Stimulated activated CD4-positive, alpha-beta T cell treated with anti-CD3 and anti-CD28 coated beads, Interleukin-4, amount 100 ng/mL, for 24 hours (primary cell): ENCODE measurements around the gene VTI1A.
"Not testable (repeated sequence)": the region's sequence is repeated elsewhere in the genome, so short reads cannot be mapped to it uniquely, and the experiment has no call there.

Experiments
- DNase-seq: peaks from one replicate; pipeline ENCODE4 v3.0.0-alpha.2; 2020

VTI1A gene

GRCh38 chr10:112454910-112455779 lies 8.1 kb downstream of the VTI1A start:
- DNase-seq: no peak

DNA sequence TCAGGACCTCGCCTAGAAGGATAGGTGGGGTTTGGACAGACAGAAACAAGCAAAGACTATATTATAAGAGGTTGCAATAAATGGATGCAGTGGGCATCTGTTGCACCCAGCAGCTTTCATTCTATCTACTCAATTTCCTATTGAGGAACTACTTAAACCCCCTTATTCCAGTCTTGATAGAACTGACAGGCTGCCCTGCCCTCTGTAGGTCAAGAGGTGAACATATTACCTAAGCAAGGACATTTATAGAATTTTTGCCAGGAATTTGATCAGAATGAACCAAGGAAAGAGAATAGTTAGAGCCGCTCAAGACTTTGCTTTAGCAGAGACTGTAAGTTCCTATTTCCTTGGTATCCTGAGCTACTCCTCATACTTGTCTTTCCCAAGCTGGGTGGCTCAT lies 9.5 kb downstream of the VTI1A start:
- no peak for DNase-seq

GRCh38 chr10:112460366-112460765 lies 13.4 kb downstream of the VTI1A start:
- no peak for DNase-seq

- peak; percentile 50 for DNase-seq
Observed at GRCh38 chr10:112461029-112461887, 14.2 kb downstream of the VTI1A start.

GRCh38 chr10:112464074-112464473 lies 17.1 kb downstream of the VTI1A start:
- DNase-seq: not testable (repeated sequence)

DNA sequence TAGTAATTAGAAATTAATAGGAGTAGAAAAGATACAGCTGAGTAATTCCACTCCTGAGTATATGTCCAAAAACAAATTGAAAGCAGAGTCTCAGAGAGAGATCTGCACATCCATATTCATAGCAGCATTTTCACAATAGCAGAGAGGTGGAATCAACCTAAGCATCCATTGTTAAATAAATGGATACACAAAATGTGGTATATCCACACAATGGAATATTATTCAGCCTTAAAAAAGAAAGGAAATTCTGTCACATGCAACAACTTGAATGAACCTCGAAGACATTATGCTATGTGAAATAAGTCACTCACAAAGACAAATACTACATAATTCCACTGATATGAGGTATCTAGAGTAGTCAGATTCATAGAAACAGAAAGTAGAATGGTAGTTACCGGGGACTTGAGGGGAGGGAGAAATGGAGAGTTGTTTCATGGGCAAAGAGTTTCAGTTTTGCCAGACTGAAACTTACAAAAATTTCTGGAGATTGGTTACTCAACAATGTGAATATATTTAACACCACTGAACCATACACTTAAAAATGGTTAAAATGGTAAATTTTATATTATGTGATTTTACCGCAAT lies 18.4 kb downstream of the VTI1A start:
- DNase-seq: no peak

DNA sequence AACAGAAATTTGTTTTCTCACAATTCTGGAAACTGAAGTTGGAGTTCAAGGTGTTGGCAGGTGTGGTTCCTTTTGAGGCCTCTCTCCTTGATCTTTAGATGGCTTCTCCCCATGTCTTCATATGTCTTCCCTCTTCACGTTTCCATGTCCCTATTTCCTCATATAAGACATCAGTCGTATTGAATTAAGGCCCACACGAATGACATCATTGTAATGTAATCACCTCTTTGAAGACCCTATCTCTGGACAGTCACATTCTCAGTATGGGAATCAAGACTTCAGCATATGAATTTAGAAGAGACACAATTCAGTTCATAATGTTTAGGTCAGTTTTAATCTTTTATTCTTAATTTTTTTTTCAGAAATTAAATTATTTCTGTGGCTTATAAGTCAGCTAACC lies 19.8 kb downstream of the VTI1A start:
- no peak for DNase-seq

- no peak for DNase-seq
Observed at GRCh38 chr10:112467541-112468075, 20.6 kb downstream of the VTI1A start.

- no peak for DNase-seq
Observed at GRCh38 chr10:112471878-112472487, 25.0 kb downstream of the VTI1A start.

DNA sequence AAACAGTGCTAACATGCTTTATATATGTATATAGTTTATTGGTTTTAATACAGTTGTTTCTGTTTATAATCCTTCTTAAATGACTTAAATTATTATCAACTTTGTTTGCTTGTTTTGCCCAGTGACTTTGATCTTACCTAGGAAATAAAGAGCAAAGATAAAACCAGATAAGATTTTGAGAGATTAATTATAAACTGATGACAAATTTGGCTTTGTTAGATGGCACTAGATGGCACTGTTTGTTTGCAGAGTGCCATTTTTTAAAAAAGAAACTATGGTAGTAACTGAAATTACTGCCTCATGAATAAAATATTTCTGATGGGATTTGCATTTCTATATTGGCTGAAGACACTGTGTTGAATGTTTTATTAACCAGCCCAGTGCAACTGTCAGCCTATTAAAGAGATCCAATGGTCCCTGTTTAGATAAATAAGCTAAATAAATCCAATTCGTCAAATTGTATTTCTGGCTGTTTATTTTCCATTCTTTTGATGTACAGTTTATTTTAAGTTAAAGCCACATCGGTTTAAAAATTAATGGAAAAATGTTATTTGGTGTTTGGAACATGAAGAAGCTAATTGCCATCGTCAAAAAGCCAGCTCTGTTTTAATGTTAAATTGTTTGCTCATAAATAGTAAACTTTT lies 28.7 kb downstream of the VTI1A start:
- no peak for DNase-seq

DNA sequence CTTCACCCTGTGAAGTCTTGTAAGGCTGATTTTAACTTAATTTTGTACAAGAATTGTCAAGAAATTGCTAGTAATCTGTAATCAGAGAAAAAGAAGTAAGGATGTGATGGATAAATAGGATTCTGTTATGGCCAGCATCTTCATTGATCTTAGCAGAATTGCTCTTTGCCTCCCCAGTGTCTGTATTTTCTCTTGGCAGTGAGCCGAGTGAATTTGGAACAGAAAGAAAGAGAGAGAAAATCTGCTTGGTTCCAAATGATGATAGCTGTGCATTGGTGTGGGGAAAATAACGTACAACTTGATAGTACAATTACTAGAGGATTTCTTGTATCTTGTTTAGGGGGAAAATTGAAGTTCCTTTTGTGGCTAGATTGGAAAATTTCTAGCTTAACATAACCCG lies 34.6 kb downstream of the VTI1A start:
- no peak for DNase-seq

DNA sequence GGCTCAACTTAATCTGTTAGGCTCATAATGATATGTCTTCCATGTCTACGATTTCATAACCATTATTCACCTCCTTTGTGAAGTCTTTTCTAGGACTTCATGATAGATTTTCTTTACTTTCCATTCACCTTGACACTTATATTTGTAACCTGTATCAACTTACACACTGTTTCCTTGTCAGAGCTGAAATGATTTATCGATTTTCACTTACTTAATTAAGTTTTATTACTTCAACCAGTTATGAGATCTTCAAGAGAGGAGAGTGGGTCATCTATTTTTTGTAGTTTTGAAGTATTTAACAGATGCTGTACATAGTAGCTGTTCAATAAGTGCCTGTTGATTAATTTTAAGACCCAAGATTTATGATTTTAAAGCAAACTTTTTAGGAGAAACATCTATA lies 37.4 kb downstream of the VTI1A start:
- DNase-seq: no peak

GRCh38 chr10:112487964-112488363 lies 40.9 kb downstream of the VTI1A start:
- DNase-seq: no peak

- DNase-seq: no peak
Observed at GRCh38 chr10:112490545-112490944, 43.5 kb downstream of the VTI1A start.

GRCh38 chr10:112491144-112491543 lies 44.1 kb downstream of the VTI1A start:
- no peak for DNase-seq

DNA sequence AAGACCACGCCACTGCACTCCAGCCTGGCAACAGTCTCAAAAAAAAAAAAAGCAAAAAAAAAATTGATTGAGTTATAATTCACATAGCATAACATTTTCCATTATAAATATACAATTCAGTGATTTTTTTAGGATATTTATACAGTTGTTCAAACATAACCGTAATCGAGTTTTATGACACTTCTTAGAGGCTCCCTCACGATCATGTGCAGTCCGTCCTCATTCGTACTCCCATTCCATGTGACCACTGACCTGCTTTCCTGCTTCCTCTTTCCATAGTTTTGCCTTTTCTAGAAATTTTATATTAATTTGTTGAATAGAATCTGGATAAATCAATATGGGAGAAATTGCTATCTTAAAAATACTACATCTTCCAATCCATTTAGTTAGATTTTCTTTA lies 45.7 kb downstream of the VTI1A start:
- DNase-seq: no peak

- DNase-seq: no peak
Observed at GRCh38 chr10:112497347-112497950, 50.4 kb downstream of the VTI1A start.

- DNase-seq: no peak
Observed at GRCh38 chr10:112498806-112499205, 51.8 kb downstream of the VTI1A start.

GRCh38 chr10:112499985-112500384 lies 53.0 kb downstream of the VTI1A start:
- not testable (repeated sequence) for DNase-seq

DNA sequence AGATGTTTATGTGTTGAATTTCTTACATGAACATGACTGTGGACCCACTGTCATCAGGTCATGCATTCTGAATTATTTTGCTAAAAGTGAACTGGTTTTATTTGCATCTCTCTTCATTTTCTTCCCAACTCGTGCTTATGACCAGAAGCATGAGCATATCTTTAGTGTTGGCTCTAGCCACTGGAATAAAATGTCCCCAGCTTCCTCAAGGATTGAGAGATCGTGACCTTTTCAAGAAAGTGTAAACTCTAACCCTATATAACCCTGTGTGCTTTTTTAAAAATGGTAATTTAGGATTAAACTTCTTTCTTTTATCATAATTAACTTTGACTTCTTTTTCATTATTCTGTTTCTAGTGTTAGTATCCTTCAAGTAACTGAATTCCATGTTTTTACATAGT lies 55.5 kb downstream of the VTI1A start:
- no peak for DNase-seq

DNA sequence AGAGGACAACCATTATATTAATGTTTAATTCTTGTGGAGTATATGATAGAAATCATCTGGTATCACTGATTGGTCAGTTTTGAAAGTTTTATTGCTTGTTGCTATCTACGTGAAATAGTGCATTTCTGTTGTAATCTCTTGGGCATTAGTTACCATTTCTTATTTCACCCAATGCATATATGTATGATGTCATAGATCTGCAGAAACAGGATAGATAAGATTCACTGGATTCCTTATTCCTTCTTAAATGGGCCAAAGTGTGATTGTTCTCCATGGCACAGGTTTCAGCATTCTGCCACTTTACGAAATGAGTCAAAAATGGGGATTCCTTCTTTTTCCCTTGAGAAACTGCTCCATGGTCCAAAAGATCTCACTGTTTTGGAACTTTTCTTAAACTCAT lies 56.6 kb downstream of the VTI1A start:
- no peak for DNase-seq

- DNase-seq: no peak
Observed at GRCh38 chr10:112507046-112507445, 60.0 kb downstream of the VTI1A start.
